Ovary (tissue), 9 donors: ENCODE results near the gene ECE2. TPM values are rescaled to one million over a fixed set of nuclear protein-coding genes. Genes with fewer than 3 reads are reported as not detected.
A peak's percentile ranks its signal among the peaks of the same experiment; 100 is the strongest.

Experiments used
- DNase-seq, 5 donors: peaks; one replicate each; pipeline ENCODE4 v3.0.0-alpha.2; 2019 to 2020
- H3K27ac ChIP-seq, 2 donors: fragments of 200-600 bp; one replicate each; pipeline versions ENCODE4 v1.5.1 to v1.8.0; 2019 to 2022
- H3K27me3 ChIP-seq: fragments of 200-600 bp; one replicate; pipeline ENCODE4 v1.8.0; 2022
- H3K36me3 ChIP-seq: fragments of 200-600 bp; sonication (generic); one replicate; pipeline ENCODE4 v1.5.1; 2019
- H3K4me1 ChIP-seq: one replicate; pipeline ENCODE4 v1.8.1; 2013; ENCODE audit warnings: mild to moderate bottlenecking, moderate library complexity; ENCODE audit not compliant: insufficient read depth
- H3K4me3 ChIP-seq: fragments of 200-600 bp; sonication (generic); one replicate; pipeline ENCODE4 v1.5.1; 2017
- H3K9me3 ChIP-seq, 2 donors: fragments of 200-600 bp in 1 of 2; sonication (generic) in 1 of 2; one replicate each; pipeline versions ENCODE4 v1.5.1 to v1.8.1; 2013 to 2019; ENCODE audit warnings: mild to moderate bottlenecking in 1 of 2, moderate library complexity in 1 of 2
- CTCF ChIP-seq, 3 donors: fragments of 450-650 bp in 2 of 3; fragments of 200-600 bp in 1 of 3; IDR thresholded peaks; one replicate each; pipeline versions ENCODE4 v1.5.1 to v1.8.0; 2016 to 2022; ENCODE audit warnings: antibody characterized with exemption in 3 of 3, mild to moderate bottlenecking in 1 of 3
- EP300 ChIP-seq: sonication (generic); formaldehyde crosslinking; IDR thresholded peaks from one replicate; pipeline ENCODE4 v1.6.1; 2017; ENCODE audit warnings: antibody characterized with exemption
- POLR2A ChIP-seq: fragments of 450-650 bp; IDR thresholded peaks from one replicate; pipeline ENCODE4 v1.6.1; 2017; ENCODE audit warnings: antibody characterized with exemption, mild to moderate bottlenecking, moderate library complexity
- WGBS, 3 donors: extraction: QIAGEN DNeasy Blood & Tissue Kit in 1 of 3; methylation state at CpG; one replicate each; pipeline versions ENCODE4 v1.1.5 to v1.1.7; 2013 to 2017; 5-methylcytosine and 5-hydroxymethylcytosine counted together
- intact Hi-C, 4 donors: fragments of 100-400 bp; cut with DNase I; formaldehyde crosslinking; loops; one replicate each; pipeline versions ENCODE4 v1.11.0 to v1.15.1; 2022 to 2023
- polyA plus RNA-seq, 2 donors: library from polyadenylated mRNA; stranded (reverse); fragments of 200-250 nt in 1 of 2; fragments of 350-450 nt in 1 of 2; fragmentation: Illumina TruSeq in 1 of 2; extraction: RNeasy Lipid Tissue Mini Kit (QIAGEN cat#74804) in 1 of 2; gene quantifications; one replicate each; pipeline ENCODE4 v1.2.3, GENCODE V29; 2013 to 2014
- total RNA-seq, 7 donors: library from RNA; depleted of rRNA in 2 of 7; stranded (reverse); fragments of >200 nt in 2 of 7; fragmentation: NEBNext Ultra II Directional in 3 of 7; extraction: Animal tissue kit (Norgen Biotek cat#: 25700) in 3 of 7; gene quantifications; one replicate each; pipeline versions ENCODE4 v1.1.0 to v1.2.4, GENCODE V29; 2016 to 2023
- donor health status: DM: no; HTN: no; CAD: no; lungs with moderate emphysema.
- donor health status: DM: no; HTN: no; CAD: no.
- donor health status: Bipolar disorder and iron deficiency.
- donor health status: DM: yes; HTN: yes; CAD: no.
- donor health status: DM: no; HTN: no; CAD: no.
- donor health status: DM: yes; HTN: yes; CAD: no.

Gene ECE2
- total and polyA plus RNA-seq, 9 donors: 0.43 TPM; not detected in 8

GRCh38 chr3:184248454-184249411, 27.1 kb upstream of the ECE2 start, which contains the start of gene ALG3:
Gene ALG3, minus strand, starts transcription at chr3:184248962. Its CDS starts 22 bp downstream, at chr3:184248940.
- intact Hi-C loops: loop anchor here (5.0 to 10.0 kb wide), 5 partner anchors 61 to 354 kb away; partner anchors contain the start of genes ABCF3 (in 2 of the 4) and EIF2B5 (in 1 of the 4)
- no peaks in the 10 kb centered on the region for H3K9me3 ChIP-seq
- no peak for TF ChIP-seq CTCF (IDR thresholded peaks at IDR 0.05)
- TF ChIP-seq POLR2A: peak; percentile 31
- H3K4me1 ChIP-seq: peaks cover 2% of the 10 kb centered on the region
- peak; percentile 77 to 91 (median 84) for DNase-seq
- whole genome bisulfite sequencing, 3 donors: 0% methylated on average over 45 to 49 of the region's 49 CpGs
- no peaks in the 10 kb centered on the region for H3K36me3 ChIP-seq
- H3K4me3 ChIP-seq: peak within 1 kb of the TSS; percentile 97
- H3K27ac ChIP-seq: peak within 1 kb of the TSS; percentile 9 to 55
- no peaks in the 10 kb centered on the region for H3K27me3 ChIP-seq

- 0 to 1% (median 0%) methylated on average over 44 to 54 of the region's 54 CpGs for WGBS, 3 donors
- intact Hi-C loops: loop anchor here (5.0 to 10.0 kb wide), 5 partner anchors 62 to 355 kb away; partner anchors contain the start of genes ABCF3 (in 2 of the 4) and EIF2B5 (in 1 of the 4)
- DNase-seq: peak; percentile 95 to 97 (median 95)
Measured at GRCh38 chr3:184249412-184250166, 26.2 kb upstream of the ECE2 start, which contains the start of gene EEF1AKMT4. Gene EEF1AKMT4, plus strand, starts transcription at chr3:184249672. Its CDS starts 23 bp downstream, at chr3:184249695.

GRCh38 chr3:184250167-184250828, 25.5 kb upstream of the ECE2 start:
- Histone ChIP-seq H3K36me3 (no peaks in the 10 kb centered on the region), H3K4me1 (peaks cover 2% of the 10 kb centered on the region), H3K27ac (no peak overlapping the region), H3K4me3 (peak overlapping the region; percentile 97), H3K27me3 (no peaks in the 10 kb centered on the region), H3K9me3 (no peaks in the 10 kb centered on the region)
- DNase-seq: peak; percentile 64 to 86 (median 79)
- intact Hi-C loops: loop anchor here in 1 of 4 donors (10.0 kb wide), 1 partner anchor 355 kb away; no protein-coding TSS in a partner anchor
- WGBS, 3 donors: 12 to 13% (median 13%) methylated on average over 20 of the region's 20 CpGs
- TF ChIP-seq EP300: no peak
- TF ChIP-seq CTCF (IDR thresholded peaks at IDR 0.05): peak; percentile 53 to 64 (median 57)

More at GRCh38 chr3:184249412-184250166, 26.2 kb upstream of the ECE2 start, which contains the start of gene EEF1AKMT4:
- Histone ChIP-seq H3K4me3 (peak within 1 kb of the TSS; percentile 97), H3K36me3 (no peaks in the 10 kb centered on the region), H3K4me1 (peaks cover 2% of the 10 kb centered on the region), H3K27ac (peak within 1 kb of the TSS; percentile 9 to 55), H3K9me3 (no peaks in the 10 kb centered on the region), H3K27me3 (no peaks in the 10 kb centered on the region)
- peak; percentile 19 for TF ChIP-seq POLR2A
- peak in 2 of 3 donors; percentile 71 to 79 for TF ChIP-seq CTCF (IDR thresholded peaks at IDR 0.05)
- TF ChIP-seq EP300: no peak
